NCI-H2107 treated with DMSO at 0.1 percent for 48 hours (cell line): ENCODE data around the gene TECPR1.
A peak's percentile ranks its signal among the peaks of the same experiment; 100 is the strongest.

Experiments used
- DNase-seq: peaks from one replicate; lab custom pipeline; 2025; ENCODE audit not compliant: unreplicated experiment; lab: John Stamatoyannopoulos, UW

Gene TECPR1

GRCh38 chr7:98283887-98284222 is 31.8 kb upstream of the TECPR1 start:
- no peak for DNase-seq

DNA sequence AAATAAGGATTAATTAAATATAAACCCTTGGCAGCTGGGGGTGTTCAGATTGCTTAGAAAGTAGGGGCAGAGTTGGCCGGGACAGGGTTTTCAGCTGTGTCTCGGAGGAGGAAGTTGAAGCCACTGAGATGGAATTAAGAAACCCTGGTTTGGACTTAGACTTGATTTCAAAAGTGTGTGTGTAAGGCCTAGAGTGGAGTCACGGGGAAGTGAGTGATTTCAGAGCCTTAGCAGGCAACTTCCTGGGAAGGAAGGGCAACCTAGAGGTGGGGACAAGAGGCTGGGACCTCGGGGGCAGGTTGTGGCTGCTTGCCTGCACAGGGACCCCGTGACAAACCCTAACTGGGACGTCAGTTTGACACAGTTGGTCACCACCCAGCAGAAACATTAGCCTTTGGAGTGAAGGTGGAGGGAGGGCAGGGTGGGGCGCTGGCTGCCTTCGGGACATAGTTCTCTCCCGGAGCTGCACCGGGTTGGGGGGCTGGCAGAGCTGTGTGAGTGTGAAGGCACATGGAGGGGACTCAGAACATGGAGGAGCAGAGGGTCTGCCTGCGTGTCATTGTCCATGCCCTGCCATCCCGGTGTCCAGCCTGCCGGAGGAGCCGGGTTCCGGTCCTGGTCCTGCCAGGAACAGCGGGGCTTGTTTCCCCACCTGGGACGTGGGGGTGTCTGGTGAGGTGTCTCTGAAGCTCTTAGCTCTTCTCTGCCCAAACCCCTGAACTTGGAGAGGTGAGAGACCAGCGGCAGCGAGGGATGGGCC is 31.3 kb upstream of the TECPR1 start:
- no peak for DNase-seq

GRCh38 chr7:98282703-98283102 is 30.7 kb upstream of the TECPR1 start:
- no peak for DNase-seq

GRCh38 chr7:98281757-98282606 is 29.9 kb upstream of the TECPR1 start:
- DNase-seq: no peak

DNA sequence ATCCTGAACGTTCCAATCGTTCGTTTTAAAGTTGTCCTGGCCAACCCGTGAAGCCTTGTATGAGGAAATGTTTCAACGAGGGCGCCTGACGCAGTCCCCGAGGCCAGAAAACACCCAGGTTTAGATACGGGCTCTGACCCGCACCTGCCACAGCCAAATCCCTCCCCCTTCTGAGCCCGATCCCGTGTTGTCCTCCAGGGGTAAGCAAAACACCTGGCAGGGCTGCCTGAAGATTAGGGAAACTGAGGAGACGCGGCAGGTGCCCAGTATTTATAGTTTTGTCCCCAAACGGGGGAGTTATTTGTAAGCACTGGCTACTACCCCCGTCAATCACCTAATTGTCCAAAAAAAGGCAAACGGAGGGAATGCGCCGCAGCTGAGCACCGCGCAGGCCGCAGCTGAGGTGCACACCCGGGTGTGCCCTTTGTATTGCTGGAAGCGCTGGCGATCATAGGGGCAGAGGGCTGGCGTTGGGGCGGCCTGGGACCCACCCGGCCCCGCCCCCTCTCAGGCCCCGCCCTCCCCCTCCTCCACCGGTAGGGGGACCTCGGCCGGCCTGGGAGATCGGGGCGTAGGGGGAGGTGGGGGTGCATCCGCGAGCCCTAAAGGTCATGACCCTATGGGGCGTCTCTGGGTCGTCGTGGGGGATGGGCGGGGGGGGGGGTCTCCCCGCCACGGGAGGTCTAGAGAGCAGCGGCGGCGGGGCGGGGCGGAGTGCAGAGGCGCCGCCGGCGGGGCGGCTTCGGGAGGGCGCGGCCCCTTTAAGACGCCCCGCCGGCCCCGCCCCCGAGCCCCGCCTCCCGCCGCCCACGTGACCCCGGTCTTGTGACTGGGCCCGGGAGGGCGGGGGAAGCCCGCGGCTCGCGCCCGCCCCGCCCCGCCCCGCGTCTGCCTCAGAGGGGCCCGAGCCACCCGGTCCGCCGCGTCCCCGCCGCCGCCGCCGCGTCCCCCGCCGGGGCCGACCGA is 29.0 kb upstream of the TECPR1 start, which contains the start of gene BRI3:
Gene BRI3, plus strand, starts transcription at position 896 of the 966 bp plus-strand sequence. CDS start 110 bp downstream, outside the sequence.
- peak; percentile 81 for DNase-seq

DNA sequence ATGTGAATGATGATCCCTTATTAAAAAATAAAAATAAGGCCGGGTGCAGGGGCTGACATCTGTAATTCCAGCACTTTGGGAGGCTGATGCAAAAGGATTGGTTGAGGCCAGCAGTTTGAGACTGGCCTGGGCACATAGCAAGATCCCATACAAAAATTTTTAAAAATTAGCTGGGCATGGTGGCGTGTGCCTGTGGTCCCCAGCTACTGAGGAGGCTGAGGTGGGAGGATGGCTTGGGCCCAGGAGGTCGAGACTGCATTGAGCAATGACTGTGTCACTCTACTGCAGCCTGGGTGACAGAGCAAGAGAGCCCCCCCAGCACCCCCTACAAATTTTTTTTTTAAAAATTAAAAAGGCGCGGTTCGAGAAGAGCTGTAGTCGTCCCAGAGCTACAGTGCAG is 28.3 kb upstream of the TECPR1 start:
- no peak for DNase-seq

- DNase-seq: peak; percentile 42
Measured at GRCh38 chr7:98278936-98279335, 26.9 kb upstream of the TECPR1 start.

DNA sequence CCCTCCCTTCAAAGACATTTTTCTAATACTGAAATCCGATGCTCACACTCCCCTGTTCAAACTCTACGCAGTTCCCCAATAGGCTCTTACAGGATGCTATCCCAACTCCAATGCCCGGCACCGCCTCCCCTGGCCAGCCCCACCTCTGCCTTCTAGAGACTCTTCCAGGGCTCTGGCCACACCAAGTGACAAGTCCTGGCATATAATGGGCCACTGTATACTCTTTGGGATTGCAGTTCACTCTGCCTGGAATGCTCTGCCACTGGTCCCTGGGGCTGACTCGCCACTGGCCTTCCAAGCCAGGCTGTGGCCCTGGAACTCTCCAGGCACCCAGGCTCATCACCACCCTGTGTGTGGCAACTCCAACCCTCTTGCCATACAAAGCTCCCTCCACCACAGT is 26.4 kb upstream of the TECPR1 start:
- DNase-seq: peak; percentile 16

DNA sequence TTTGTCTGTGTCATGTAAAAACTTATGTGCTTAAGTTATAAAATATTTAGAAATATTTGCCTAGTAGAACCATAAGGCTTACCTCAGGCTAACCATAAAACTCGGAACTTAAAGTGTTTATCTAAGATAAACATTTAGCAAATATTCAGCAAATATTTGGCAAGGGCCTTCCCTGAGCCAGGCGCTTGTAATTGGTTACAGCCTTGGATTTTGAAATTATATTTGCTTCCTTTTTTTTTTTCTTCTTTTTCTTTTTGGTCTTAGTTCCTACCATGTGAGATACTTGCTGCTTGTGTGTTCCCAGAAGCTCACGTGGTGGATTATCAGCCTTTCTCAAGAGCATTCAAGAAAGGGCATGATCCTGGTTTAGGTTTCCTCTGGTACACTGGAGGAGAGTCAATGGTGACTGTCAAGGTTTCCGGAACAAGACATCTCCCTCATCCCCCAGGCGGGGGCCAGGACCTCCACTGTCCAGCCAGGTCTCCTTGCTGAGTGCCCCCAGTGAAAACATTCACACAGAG is 24.3 kb upstream of the TECPR1 start:
- DNase-seq: no peak

DNA sequence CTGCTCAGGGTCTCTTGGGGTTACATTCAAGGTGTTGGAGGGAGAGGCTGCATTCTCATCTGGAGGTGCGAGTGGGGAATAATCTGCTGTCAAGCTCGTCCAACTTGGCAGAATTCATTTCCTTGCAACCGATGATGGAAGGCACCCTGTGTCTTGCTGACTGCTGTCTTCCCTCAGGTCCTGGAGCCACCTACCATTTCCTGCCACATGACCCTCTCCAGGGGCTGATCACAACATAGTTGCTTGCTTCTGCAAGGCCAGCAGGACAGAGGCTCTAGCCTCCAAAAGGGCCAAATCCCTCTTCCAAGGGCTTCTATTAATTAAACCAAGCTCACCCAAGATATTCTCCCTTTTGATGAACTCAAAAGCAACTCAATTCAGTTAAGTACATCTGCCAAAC is 15.3 kb upstream of the TECPR1 start:
- DNase-seq: no peak

DNA sequence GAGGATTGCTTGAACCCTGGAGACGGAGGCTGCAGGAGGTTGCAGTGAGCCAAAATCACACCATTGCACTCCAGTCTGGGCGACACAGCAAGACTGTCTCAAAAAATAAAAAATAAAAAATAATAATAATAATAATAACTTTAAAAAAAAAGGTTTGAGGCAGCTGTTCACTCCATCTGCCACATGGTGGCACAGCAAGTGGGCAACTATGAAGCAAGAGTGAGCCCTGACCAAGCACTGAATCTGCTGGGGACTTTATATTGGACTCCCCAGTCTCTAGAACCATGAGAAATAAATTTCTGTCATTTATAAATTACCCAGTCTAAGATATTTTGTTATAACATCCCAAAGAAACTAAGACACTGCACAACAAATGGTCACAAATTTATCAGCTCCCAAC is 14.8 kb upstream of the TECPR1 start:
- no peak for DNase-seq

DNA sequence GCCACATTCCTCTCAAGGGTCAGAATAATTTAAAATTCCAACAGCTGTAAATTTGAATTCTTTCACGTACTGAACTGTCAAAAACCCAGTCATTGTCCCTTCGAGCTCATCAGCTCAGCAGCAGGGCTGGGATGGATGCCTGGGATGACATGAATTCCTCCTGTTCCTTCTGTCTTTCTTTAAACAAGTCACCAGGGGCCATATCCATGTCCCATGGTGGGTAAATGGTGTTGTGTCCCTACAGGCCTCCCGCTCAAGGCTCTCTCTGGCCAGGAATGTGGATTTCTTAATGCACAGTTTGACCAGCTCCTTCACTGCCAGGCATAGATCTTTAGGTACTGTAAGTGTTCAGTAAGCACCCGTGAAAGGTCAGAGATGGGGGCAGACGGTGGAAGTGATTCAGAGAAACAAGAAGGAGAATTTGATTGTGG is 13.8 kb upstream of the TECPR1 start:
- no peak for DNase-seq

DNA sequence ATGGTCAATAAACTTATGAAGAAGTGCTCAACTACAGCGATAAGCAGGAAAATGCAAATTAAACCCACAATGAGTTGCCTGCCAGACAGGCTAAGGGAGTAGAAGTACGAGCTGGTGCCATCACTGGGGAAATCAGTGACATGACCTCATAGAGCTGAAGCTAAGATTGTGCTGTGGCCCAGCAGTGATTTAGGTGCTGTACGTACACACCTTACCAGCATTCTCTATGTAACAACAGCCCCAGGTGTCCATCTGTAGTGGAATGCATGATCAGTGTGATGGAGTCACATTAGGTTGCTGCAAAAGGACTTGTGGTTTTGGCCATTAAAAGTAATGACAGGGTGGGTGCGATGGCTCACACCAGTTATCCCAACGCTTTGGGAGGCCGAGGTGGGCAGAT is 5.7 kb upstream of the TECPR1 start:
- no peak for DNase-seq

- DNase-seq: no peak
Measured at GRCh38 chr7:98256431-98256830, 4.4 kb upstream of the TECPR1 start.

DNA sequence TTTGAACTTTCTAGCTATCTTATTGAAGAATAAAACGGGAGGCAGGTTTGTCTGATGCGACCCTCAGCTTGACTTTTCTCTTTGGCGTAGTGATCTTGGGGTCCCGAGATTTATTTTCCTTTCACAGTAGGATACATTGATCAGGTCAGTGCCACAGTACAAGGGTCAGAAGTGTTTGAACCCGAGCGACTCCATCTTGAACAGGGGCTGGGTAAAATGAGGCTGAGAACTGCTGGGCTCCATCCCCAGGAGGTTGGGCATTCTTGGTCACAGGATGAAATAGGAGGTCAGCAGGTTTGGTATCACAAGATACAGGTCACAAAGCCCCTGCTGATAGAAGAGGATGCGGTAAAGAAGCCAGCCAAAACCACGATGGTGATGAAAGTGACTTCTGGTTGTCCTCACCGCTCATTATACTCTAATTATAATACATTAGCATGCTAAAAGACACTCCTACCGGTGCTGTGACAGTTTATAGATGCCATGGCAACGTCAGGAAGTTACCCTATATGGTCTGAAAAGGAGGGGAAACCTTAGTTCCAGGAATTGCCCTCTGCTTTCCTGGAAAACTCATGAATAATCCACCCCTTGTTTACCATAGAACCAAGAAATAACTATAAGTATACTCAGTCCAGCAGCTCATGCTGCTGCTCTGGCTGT is 3.0 kb upstream of the TECPR1 start:
- DNase-seq: no peak

GRCh38 chr7:98254516-98254915 is 2.5 kb upstream of the TECPR1 start:
- no peak for DNase-seq

DNA sequence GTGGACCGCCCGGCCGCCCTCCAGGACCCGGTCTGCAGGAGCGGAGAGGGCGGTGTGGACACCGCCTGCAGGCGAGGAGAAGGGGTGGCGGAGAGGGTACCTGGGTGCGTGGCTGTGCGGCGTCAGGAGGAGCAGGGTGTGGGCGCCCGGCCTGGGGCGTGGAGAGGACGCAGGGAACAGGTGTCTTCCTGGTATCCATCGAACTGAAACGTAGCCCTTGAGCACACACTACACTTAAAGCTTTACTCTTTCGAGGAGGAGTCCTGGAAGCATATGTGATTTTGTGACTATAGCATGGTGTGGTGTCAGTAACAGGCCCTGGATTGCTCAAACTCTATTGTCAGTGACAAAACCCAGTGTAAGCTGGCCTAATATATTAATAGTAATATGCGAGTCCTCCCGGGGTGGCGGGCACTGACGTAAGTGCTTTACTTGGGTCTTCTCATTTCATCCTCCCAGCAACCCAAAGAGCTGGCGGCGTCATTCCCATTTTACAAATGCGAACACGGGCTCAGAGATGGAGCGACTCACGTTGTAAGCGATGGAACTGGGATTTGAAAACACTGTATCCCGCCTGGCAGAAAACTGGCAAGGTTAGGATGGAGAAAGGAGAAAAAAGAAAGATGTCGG is 508 bp upstream of the TECPR1 start:
- DNase-seq: no peak

DNA sequence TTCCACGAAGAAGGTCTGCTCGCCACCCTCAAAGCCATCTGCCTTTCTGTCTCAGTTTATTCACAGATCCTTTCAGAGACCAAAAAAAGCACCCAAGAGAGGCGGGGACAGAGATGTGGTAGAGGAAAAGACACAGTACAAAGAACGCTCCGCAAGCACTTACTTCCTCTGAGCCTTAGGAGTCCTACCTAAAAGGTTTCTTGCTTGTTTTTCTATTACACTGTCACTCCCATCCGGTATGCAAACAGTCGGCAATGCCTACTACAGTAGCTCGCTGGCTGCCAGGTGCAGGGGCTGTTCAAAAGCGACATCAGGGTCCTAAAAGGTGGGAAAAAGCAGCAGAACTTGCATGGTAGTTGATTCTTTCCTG is 816 bp downstream of the TECPR1 start:
- DNase-seq: no peak

- no peak for DNase-seq
Measured at GRCh38 chr7:98250789-98251188, 1.2 kb downstream of the TECPR1 start.

GRCh38 chr7:98249106-98249505 is 2.9 kb downstream of the TECPR1 start:
- DNase-seq: no peak
